ENCODE results near the gene SMIM43.

GRCh38 chr4:121799208-121799823 lies 34.4 kb upstream of the SMIM43 start:
- TF ChIP-seq CTCF (IDR thresholded peaks at IDR 0.05; ENCODE audit: control extremely low read depth in 1 of 3, insufficient read depth in 1 of 3, low read depth in 1 of 3, low read length in 3 of 3) = no peak
- TF ChIP-seq EZH2 (IDR thresholded peaks at IDR 0.05; ENCODE audit: low read depth, low read length, severe bottlenecking) = no peak

All from H1 (cell line).